HG02981 (cell line): ENCODE results near the gene TRIM14.
A peak's percentile ranks its signal among the peaks of the same experiment; 100 is the strongest.
"Not testable (repeated sequence)": the region's sequence is repeated elsewhere in the genome, so short reads cannot be mapped to it uniquely, and the experiment has no call there.

ENCODE experiments used
- ATAC-seq: cut with Tn5 transposase; IDR thresholded peaks from one replicate; pipeline ENCODE4 v1.9.1; 2021; ENCODE audit warnings: mild to moderate bottlenecking, moderate library complexity; ENCODE audit not compliant: unreplicated experiment

TRIM14 gene

GRCh38 chr9:98142182-98142907 lies 23.3 kb upstream of the TRIM14 start:
- no peak for ATAC-seq

- ATAC-seq = no peak
Observed at GRCh38 chr9:98140503-98140902, 21.5 kb upstream of the TRIM14 start.

- no peak for ATAC-seq
Observed at GRCh38 chr9:98136489-98136888, 17.5 kb upstream of the TRIM14 start.

GRCh38 chr9:98135938-98136337 lies 16.9 kb upstream of the TRIM14 start:
- no peak for ATAC-seq

- ATAC-seq = no peak
Observed at GRCh38 chr9:98135558-98135934, 16.5 kb upstream of the TRIM14 start.

- ATAC-seq = no peak
Observed at GRCh38 chr9:98134702-98135557, 15.9 kb upstream of the TRIM14 start.

- no peak for ATAC-seq
Observed at GRCh38 chr9:98132806-98133631, 14.0 kb upstream of the TRIM14 start.

GRCh38 chr9:98132158-98132557 lies 13.1 kb upstream of the TRIM14 start:
- no peak for ATAC-seq

- ATAC-seq = no peak
Observed at GRCh38 chr9:98130576-98131228, 11.7 kb upstream of the TRIM14 start.

GRCh38 chr9:98130060-98130459 lies 11.0 kb upstream of the TRIM14 start:
- ATAC-seq = not testable (repeated sequence)

- peak; percentile 73 for ATAC-seq
Observed at GRCh38 chr9:98129451-98129881, 10.4 kb upstream of the TRIM14 start.

- ATAC-seq = no peak
Observed at GRCh38 chr9:98128316-98128715, 9.3 kb upstream of the TRIM14 start.

- ATAC-seq = no peak
Observed at GRCh38 chr9:98127226-98127625, 8.2 kb upstream of the TRIM14 start.

- ATAC-seq = no peak
Observed at GRCh38 chr9:98124637-98125426, 5.8 kb upstream of the TRIM14 start.

GRCh38 chr9:98124091-98124490 lies 5.1 kb upstream of the TRIM14 start:
- ATAC-seq = not testable (repeated sequence)

GRCh38 chr9:98121058-98121457 lies 2.0 kb upstream of the TRIM14 start:
- no peak for ATAC-seq

GRCh38 chr9:98120476-98120875 lies 1.5 kb upstream of the TRIM14 start:
- no peak for ATAC-seq

GRCh38 chr9:98117984-98118639 lies 910 bp downstream of the TRIM14 start:
- ATAC-seq = peak; percentile 45

GRCh38 chr9:98117097-98117496 lies 1.9 kb downstream of the TRIM14 start:
- ATAC-seq = not testable (repeated sequence)
